SK-N-SH (cell line): ENCODE results near the gene P2RY13.

Experiments
- CTCF ChIP-seq: fragments of 200-600 bp; sonication (generic); IDR thresholded peaks from 2 replicates; pipeline ENCODE4 v1.6.1; 2017; ENCODE audit warnings: antibody characterized with exemption, mild to moderate bottlenecking, moderate library complexity
- EP300 ChIP-seq, 2 experiments: IDR thresholded peaks; 2 replicates each; pipeline versions ENCODE4 v1.4.0 to v1.6.1; 2012; ENCODE audit warnings: borderline replicate concordance in 1 of 2, low read depth in 1 of 2, low read length in 1 of 2
- GABPA ChIP-seq: IDR thresholded peaks from 2 replicates; pipeline ENCODE4 v1.4.0; 2012; ENCODE audit warnings: low read depth, mild to moderate bottlenecking
- MXI1 ChIP-seq: IDR thresholded peaks from 2 replicates; pipeline ENCODE4 v1.6.1; 2012; ENCODE audit warnings: mild to moderate bottlenecking, low read depth, low read length, improper control_type of control experiment
- POLR2AphosphoS5 ChIP-seq: IDR thresholded peaks from 2 replicates; pipeline ENCODE4 v1.6.1; 2012; ENCODE audit warnings: low read depth, low read length
- RAD21 ChIP-seq: IDR thresholded peaks from 2 replicates; pipeline ENCODE4 v1.6.1; 2012; ENCODE audit warnings: mild to moderate bottlenecking, low read length
- REST ChIP-seq: IDR thresholded peaks from 2 replicates; pipeline ENCODE4 v1.6.1; 2012; ENCODE audit warnings: mild to moderate bottlenecking, low read depth, low read length, moderate library complexity
- TAF1 ChIP-seq: IDR thresholded peaks from 2 replicates; pipeline ENCODE4 v1.6.1; 2012; ENCODE audit warnings: low read depth, mild to moderate bottlenecking, low read length, moderate library complexity, borderline replicate concordance
- TCF12 ChIP-seq: IDR thresholded peaks from 2 replicates; pipeline ENCODE4 v1.4.0; 2012
- USF1 ChIP-seq: IDR thresholded peaks from 2 replicates; pipeline ENCODE4 v1.4.0; 2012; ENCODE audit warnings: low read depth, borderline replicate concordance
- USF2 ChIP-seq: fragments of 150-350 bp; IDR thresholded peaks from 2 replicates; pipeline ENCODE4 v1.6.1; 2017; ENCODE audit warnings: antibody characterized with exemption, low read length, low read depth, borderline replicate concordance

- TF ChIP-seq MXI1: no peak
- no peak for TF ChIP-seq REST
- TF ChIP-seq RAD21: no peak
- no peak for TF ChIP-seq CTCF
- TF ChIP-seq POLR2AphosphoS5: no peak
- no peak for TF ChIP-seq EP300 (IDR thresholded peaks at IDR 0.05; ENCODE audit: borderline replicate concordance in 1 of 2, low read depth in 1 of 2, low read length in 1 of 2)
- TF ChIP-seq USF2: no peak
- TF ChIP-seq USF1: no peak
- TF ChIP-seq TCF12: no peak
- no peak for TF ChIP-seq TAF1
- TF ChIP-seq GABPA: no peak
Measured at GRCh38 chr3:151281671-151282324, 47.6 kb downstream of the P2RY13 start.
